ENCODE data around the gene SPATA9. TPM values are rescaled to one million over a fixed set of nuclear protein-coding genes. Genes with fewer than 3 reads are reported as not detected.

Gene SPATA9
- total and polyA plus RNA-seq, 9 of the 15 experiments (the other 6 are each of a cell fraction or from before 2014, with no cell fraction given), result 0.16 to 5.5 (median 0.39) TPM; not detected in 3

GRCh38 chr5:95728494-95729114 lies 45.8 kb upstream of the SPATA9 start (continued):
- TF ChIP-seq ZNF408 (CRISPR knock-in tag; IDR thresholded peaks at IDR 0.05; ENCODE audit: low read depth), result peak; percentile 68; the same call in 1 of the 2 replicates
- no peak for TF ChIP-seq RUNX1 (IDR thresholded peaks at IDR 0.05; ENCODE audit: low read depth)
- TF ChIP-seq ZHX1 (conservative IDR thresholded peaks at IDR 0.05; ENCODE audit: low read length), result peak; percentile 90
- TF ChIP-seq ZNF785 (CRISPR knock-in tag; IDR thresholded peaks at IDR 0.05), result peak; percentile 95
- peak; percentile 94 for TF ChIP-seq ZNF134 (CRISPR knock-in tag; conservative IDR thresholded peaks at IDR 0.05)
- peak; percentile 99 for TF ChIP-seq ZNF165 (CRISPR knock-in tag; IDR thresholded peaks at IDR 0.05; ENCODE audit: borderline replicate concordance)
- TF ChIP-seq ILK (tag; IDR thresholded peaks at IDR 0.05; ENCODE audit: borderline replicate concordance, low read depth), result peak; percentile 99
- TF ChIP-seq FOXA3 (CRISPR knock-in tag; conservative IDR thresholded peaks at IDR 0.05 in 1 of 2, IDR thresholded peaks at IDR 0.05 in 1 of 2), result peak in 1 of 2 experiments; percentile 88; a peak in 2 of 4 replicates
- no peak for TF ChIP-seq RBM34 (IDR thresholded peaks at IDR 0.05; ENCODE audit: borderline replicate concordance, insufficient read depth, low read length)
- TF ChIP-seq HIVEP1 (CRISPR knock-in tag; IDR thresholded peaks at IDR 0.05), result peak; percentile 99
- peak; percentile 98 for TF ChIP-seq RFX7 (CRISPR knock-in tag; IDR thresholded peaks at IDR 0.05)
- TF ChIP-seq ZFP1 (CRISPR knock-in tag; IDR thresholded peaks at IDR 0.05), result peak; percentile 97
- no peak for TF ChIP-seq ATF3 (IDR thresholded peaks at IDR 0.05)
- no peak for TF ChIP-seq ATF3 (CRISPR knock-in tag; conservative IDR thresholded peaks at IDR 0.05)
- peak; percentile 80; the same call in 1 of the 2 replicates for TF ChIP-seq ATF7 (IDR thresholded peaks at IDR 0.05)
- peak; percentile 99 for TF ChIP-seq MBD1 (CRISPR knock-in tag; IDR thresholded peaks at IDR 0.05)
- peak; percentile 95 for TF ChIP-seq GABPB2 (CRISPR knock-in tag; conservative IDR thresholded peaks at IDR 0.05)
- TF ChIP-seq GATA2 (CRISPR knock-in tag; IDR thresholded peaks at IDR 0.05), result peak; percentile 20; the same call in 1 of the 2 replicates
- peak; percentile 100 for TF ChIP-seq ZNF395 (CRISPR knock-in tag; IDR thresholded peaks at IDR 0.05)
- peak; percentile 89 for TF ChIP-seq GMEB1 (CRISPR knock-in tag; IDR thresholded peaks at IDR 0.05)
